ENCODE measurements around the gene CAMK1. TPM values are rescaled to one million over a fixed set of nuclear protein-coding genes. Genes with fewer than 3 reads are reported as not detected.

Gene CAMK1
- total and polyA plus RNA-seq, 2 experiments from 2014 or later, result 20.4 to 23.7 TPM

DNA sequence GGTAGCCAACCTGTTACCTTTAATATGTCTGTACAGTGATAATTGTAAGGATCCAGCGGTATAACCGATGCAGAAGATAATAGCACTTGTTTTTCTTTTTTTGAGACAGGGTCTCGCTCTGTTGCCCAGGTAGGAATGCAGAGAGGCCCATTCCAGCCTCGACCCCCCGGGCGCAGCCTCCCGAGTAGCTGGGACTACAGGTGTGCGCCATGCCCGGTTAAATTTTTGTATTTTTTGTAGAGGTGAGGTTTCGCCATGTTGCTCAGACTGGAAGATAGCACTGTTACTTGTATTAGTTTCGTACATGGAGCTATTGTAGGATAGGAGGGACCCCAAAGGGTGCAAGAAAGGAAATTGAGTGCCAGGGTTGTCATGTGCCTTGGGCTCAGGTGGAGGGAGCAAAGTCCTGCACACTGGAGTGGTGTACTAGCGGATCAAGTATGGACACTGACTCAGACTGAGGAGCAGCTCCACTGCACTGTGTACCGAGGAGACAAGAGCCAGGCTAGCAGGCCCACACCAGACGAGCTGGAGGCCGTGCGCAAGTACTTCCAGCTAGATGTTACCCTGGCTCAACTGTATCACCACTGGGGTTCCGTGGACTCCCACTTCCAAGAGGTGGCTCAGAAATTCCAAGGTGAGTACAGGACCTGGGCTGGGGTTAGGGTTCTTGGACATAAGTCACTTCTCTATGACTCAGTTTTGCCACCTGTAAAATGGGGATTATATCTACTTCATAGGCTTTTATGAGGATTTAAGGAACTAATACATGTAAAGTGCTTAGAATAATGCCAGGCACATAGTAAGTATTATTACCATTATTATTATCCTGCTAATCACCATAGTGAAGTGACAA, 19.0 kb downstream of the CAMK1 start:
- Histone ChIP-seq H3K9me3 (ENCODE audit: low read depth) (no peaks in the 10 kb centered on the region), H3K4me1 (ENCODE audit: low read depth) (peaks cover 5% of the 10 kb centered on the region), H3K27ac (peak overlapping the region; percentile 18), H3K4me3 (peak overlapping the region; percentile 44), H3K36me3 (peaks cover 20% of the 10 kb centered on the region), H3K27me3 (no peaks in the 10 kb centered on the region)
- no peak for TF ChIP-seq CTCF (IDR thresholded peaks at IDR 0.05; ENCODE audit: low read depth, low read length)
- DNase-seq (ENCODE audit: low read depth in 1 of 2, low spot score in 1 of 2), result no peak

GRCh38 chr3:9749645-9750555, 19.8 kb downstream of the CAMK1 start, which contains the start of gene OGG1:
TSS of gene OGG1 (plus strand) at chr3:9749952. CDS start at chr3:9750287, 335 bp downstream.
- H3K9me3 ChIP-seq (ENCODE audit: low read depth), result no peaks in the 10 kb centered on the region
- peak within 1 kb of the TSS; percentile 44 for H3K4me3 ChIP-seq
- DNase-seq (ENCODE audit: low read depth in 1 of 2, low spot score in 1 of 2), result peak; percentile 98 to 99
- no peaks in the 10 kb centered on the region for H3K27me3 ChIP-seq
- peak within 1 kb of the TSS; percentile 79 for H3K27ac ChIP-seq
- H3K4me1 ChIP-seq (ENCODE audit: low read depth), result peaks cover 5% of the 10 kb centered on the region
- H3K36me3 ChIP-seq, result peaks cover 28% of the 10 kb centered on the region
- no peak for TF ChIP-seq CTCF (IDR thresholded peaks at IDR 0.05; ENCODE audit: low read depth, low read length)

GRCh38 chr3:9749296-9749644, 20.5 kb downstream of the CAMK1 start:
- no peak for DNase-seq (ENCODE audit: low read depth in 1 of 2, low spot score in 1 of 2)
- Histone ChIP-seq H3K36me3 (peaks cover 31% of the 10 kb centered on the region), H3K4me1 (ENCODE audit: low read depth) (peaks cover 5% of the 10 kb centered on the region), H3K9me3 (ENCODE audit: low read depth) (no peaks in the 10 kb centered on the region), H3K4me3 (peak overlapping the region; percentile 44), H3K27me3 (no peaks in the 10 kb centered on the region), H3K27ac (peak overlapping the region; percentile 79)
- no peak for TF ChIP-seq CTCF (IDR thresholded peaks at IDR 0.05; ENCODE audit: low read depth, low read length)

DNA sequence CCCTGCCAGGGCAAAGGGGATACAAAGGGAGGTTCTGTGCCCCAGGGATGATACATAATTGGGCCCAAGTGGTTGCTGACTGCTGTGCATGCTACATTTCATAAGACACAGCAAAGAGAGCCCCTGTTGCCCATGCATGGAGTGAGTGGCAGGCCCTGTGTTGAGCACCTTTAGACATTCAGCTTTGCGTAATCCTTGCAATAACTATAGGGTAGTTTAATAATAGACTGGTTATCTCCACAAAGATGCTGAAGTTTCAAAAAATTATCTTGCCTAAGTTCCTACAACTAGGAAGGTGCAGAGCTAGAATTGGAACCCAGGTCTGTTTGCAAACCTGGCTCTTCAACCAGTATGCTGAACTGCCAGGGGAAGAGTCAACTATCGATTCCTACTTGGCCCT, 21.7 kb downstream of the CAMK1 start:
- H3K27me3 ChIP-seq, result no peaks in the 10 kb centered on the region
- H3K4me3 ChIP-seq, result no peak overlapping the region
- H3K27ac ChIP-seq, result no peak overlapping the region
- no peaks in the 10 kb centered on the region for H3K9me3 ChIP-seq (ENCODE audit: low read depth)
- peaks cover 5% of the 10 kb centered on the region for H3K4me1 ChIP-seq (ENCODE audit: low read depth)
- H3K36me3 ChIP-seq, result peaks cover 42% of the 10 kb centered on the region
- TF ChIP-seq CTCF (IDR thresholded peaks at IDR 0.05; ENCODE audit: low read depth, low read length), result no peak
- no peak for DNase-seq (ENCODE audit: low read depth in 1 of 2, low spot score in 1 of 2)

DNA sequence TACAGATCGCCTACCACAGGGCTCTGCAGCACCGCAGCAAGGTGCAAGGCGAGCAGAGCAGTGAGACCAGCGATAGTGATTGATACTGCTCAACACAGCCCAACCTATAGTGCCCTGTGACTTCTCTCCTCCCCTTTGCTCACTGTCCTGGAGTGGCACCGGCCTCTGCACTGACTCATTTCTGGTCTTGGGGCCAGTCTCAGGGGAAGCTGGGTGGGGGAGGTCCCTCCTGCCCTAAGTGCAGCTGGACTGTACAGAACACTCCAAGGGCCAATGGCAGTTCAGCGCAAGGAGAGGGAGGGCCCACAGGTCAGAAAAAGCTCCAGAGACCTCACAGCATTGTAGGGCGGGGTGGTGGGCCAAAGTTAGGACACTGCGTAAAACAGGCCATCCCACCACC, 22.5 kb downstream of the CAMK1 start:
- no peaks in the 10 kb centered on the region for H3K27me3 ChIP-seq
- H3K36me3 ChIP-seq, result peaks cover 49% of the 10 kb centered on the region
- peaks cover 5% of the 10 kb centered on the region for H3K4me1 ChIP-seq (ENCODE audit: low read depth)

More for the DNA sequence above, 22.5 kb downstream of the CAMK1 start:
- no peak overlapping the region for H3K27ac ChIP-seq
- peak in 1 of 2 donors; percentile 55 for DNase-seq (ENCODE audit: low read depth in 1 of 2, low spot score in 1 of 2)
- no peaks in the 10 kb centered on the region for H3K9me3 ChIP-seq (ENCODE audit: low read depth)
- H3K4me3 ChIP-seq, result no peak overlapping the region
- no peak for TF ChIP-seq CTCF (IDR thresholded peaks at IDR 0.05; ENCODE audit: low read depth, low read length)

All from cardiac muscle cell (in vitro differentiated cells and primary cell).